AG09319 (cell line): ENCODE measurements around the gene CCNO.

Experiments used
- DNase-seq: peaks from one replicate; pipeline ENCODE4 v3.0.0-alpha.2; 2010; ENCODE audit warnings: low read depth; ENCODE audit errors: extremely low read depth
- TF ChIP-seq, protein P1 (sequence below): IDR thresholded peaks from 2 replicates; pipeline ENCODE4 v1.5.1; 2011; ENCODE audit warnings: low read depth, mild to moderate bottlenecking, inconsistent platforms, low read length, moderate library complexity

CCNO gene

DNA sequence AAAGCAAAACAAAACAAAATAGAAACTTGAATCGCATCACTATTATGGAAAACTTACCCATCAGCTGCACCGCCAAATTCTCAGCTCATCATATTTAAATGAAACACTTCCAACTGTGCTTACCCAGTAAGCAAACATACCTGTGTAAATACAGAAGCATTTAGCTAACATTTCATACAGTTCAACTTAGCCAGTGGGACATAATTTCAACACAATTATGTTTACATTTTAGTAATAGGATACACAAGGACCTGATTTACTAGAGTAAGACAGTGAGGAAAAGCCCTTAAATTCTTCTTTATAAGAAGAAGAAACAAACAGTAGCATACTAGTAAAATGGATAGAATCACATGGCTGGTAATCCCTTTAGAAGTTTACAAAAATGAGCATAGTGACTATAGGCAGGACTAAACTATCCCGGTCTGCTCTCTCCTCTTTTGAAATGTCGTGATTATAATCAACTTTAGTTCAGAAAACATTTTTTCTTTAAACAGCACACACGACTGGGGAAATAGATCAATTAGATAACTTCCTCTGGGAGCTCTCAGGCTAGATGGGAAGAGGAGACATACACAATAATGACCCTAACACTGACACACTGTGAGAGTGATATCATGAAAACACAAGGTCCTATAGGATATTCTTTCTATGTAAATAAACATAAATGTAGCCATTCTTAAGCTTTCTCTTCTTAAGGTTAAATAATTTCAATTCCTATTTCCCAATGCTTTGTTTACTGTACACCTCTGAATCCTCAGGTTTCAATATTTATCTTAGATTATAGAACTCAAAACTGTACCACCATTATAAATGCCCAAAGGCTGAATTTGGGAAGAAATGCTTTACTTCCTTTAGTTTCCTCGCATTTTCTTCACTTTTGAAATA lies 44.5 kb downstream of the CCNO start:
- no peak for DNase-seq
- TF ChIP-seq, protein P1, sequence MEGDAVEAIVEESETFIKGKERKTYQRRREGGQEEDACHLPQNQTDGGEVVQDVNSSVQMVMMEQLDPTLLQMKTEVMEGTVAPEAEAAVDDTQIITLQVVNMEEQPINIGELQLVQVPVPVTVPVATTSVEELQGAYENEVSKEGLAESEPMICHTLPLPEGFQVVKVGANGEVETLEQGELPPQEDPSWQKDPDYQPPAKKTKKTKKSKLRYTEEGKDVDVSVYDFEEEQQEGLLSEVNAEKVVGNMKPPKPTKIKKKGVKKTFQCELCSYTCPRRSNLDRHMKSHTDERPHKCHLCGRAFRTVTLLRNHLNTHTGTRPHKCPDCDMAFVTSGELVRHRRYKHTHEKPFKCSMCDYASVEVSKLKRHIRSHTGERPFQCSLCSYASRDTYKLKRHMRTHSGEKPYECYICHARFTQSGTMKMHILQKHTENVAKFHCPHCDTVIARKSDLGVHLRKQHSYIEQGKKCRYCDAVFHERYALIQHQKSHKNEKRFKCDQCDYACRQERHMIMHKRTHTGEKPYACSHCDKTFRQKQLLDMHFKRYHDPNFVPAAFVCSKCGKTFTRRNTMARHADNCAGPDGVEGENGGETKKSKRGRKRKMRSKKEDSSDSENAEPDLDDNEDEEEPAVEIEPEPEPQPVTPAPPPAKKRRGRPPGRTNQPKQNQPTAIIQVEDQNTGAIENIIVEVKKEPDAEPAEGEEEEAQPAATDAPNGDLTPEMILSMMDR: no peak

DNA sequence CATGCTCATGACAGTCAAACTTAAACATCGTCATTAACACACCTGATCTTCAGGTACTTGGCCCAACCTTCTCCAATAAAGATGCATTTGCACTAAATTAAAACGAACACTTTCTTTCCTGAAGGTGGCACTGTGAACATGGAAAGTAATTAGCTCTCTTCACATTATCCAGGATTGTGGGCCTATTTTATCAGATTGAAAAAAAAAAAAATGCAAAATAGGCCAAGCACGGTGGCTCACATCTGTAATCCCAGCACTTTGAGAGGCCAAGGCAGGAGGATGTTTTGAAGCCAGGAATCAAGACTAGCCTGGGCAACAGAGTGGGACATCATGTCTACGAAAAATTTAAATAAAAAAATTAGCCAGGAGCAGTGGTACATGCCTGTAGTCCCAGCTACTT lies 46.0 kb downstream of the CCNO start:
- TF ChIP-seq, protein P1: no peak

More for the DNA sequence above, 46.0 kb downstream of the CCNO start:
- DNase-seq: no peak
